NCI-H748 (cell line): ENCODE results near the gene SETD1A.
"Not testable (repeated sequence)": the region's sequence is repeated elsewhere in the genome, so short reads cannot be mapped to it uniquely, and the experiment has no call there.

Source experiments
- DNase-seq: peaks from one replicate; lab custom pipeline; 2025; ENCODE audit not compliant: unreplicated experiment; lab: John Stamatoyannopoulos, UW

SETD1A gene

GRCh38 chr16:31013292-31013691, 55.7 kb downstream of the SETD1A start:
- DNase-seq = not testable (repeated sequence)

- no peak for DNase-seq
Observed at GRCh38 chr16:31016018-31016417, 58.5 kb downstream of the SETD1A start.

GRCh38 chr16:31017756-31018155, 60.2 kb downstream of the SETD1A start:
- DNase-seq = not testable (repeated sequence)

GRCh38 chr16:31020536-31020935, 63.0 kb downstream of the SETD1A start:
- DNase-seq = no peak

- DNase-seq = no peak
Observed at GRCh38 chr16:31022544-31023251, 65.1 kb downstream of the SETD1A start.

- DNase-seq = no peak
Observed at GRCh38 chr16:31023252-31023602, 65.7 kb downstream of the SETD1A start.

- DNase-seq = no peak
Observed at GRCh38 chr16:31023627-31024226, 66.2 kb downstream of the SETD1A start.

- no peak for DNase-seq
Observed at GRCh38 chr16:31025339-31025738, 67.8 kb downstream of the SETD1A start.

GRCh38 chr16:31029272-31029671, 71.7 kb downstream of the SETD1A start:
- DNase-seq = no peak

- DNase-seq = no peak
Observed at GRCh38 chr16:31031276-31031675, 73.7 kb downstream of the SETD1A start.

GRCh38 chr16:31032736-31033708, 75.5 kb downstream of the SETD1A start, which contains the start of gene STX4:
TSS of gene STX4 (plus strand) at chr16:31033558. CDS start at chr16:31033806, 248 bp downstream.
- DNase-seq = peak; percentile 89

- DNase-seq = peak; percentile 67
Observed at GRCh38 chr16:31033709-31034492, 76.3 kb downstream of the SETD1A start.
